ENCODE measurements around the gene PRR14L. TPM values are rescaled to one million over a fixed set of nuclear protein-coding genes. Genes with fewer than 3 reads are reported as not detected.

PRR14L gene
- total RNA-seq, 1 experiment from 2014 or later: 138 TPM

- H3K27ac ChIP-seq (ENCODE audit: insufficient read length, low read depth, low read length): no peak overlapping the region
Measured at GRCh38 chr22:31773416-31773815, 23.5 kb upstream of the PRR14L start.

More at GRCh38 chr22:31773416-31773815, 23.5 kb upstream of the PRR14L start:
- no peaks in the 10 kb centered on the region for H3K4me1 ChIP-seq (ENCODE audit: insufficient read depth, low read length)
- H2BK12ac ChIP-seq (ENCODE audit: insufficient read length, low read depth, low read length): no peak overlapping the region
- whole genome bisulfite sequencing (ENCODE audit: extremely low coverage, insufficient read length, low lambda C conversion rate): no CpG with 5 or more reads among the region's 5 CpGs
- H3K9me3 ChIP-seq (ENCODE audit: control insufficient read depth, low read depth, low read length): no peaks in the 10 kb centered on the region
- H3K79me2 ChIP-seq (ENCODE audit: insufficient read depth, low read length): no peaks in the 10 kb centered on the region
- TF ChIP-seq CTCF (conservative IDR thresholded peaks at IDR 0.05): no peak
- H4K8ac ChIP-seq (replicated peaks; ENCODE audit: insufficient read length, low read depth, low read length): no peak overlapping the region
- H4K20me1 ChIP-seq (ENCODE audit: control insufficient read depth, insufficient read depth, insufficient read length): no peaks in the 10 kb centered on the region
- H3K79me1 ChIP-seq (ENCODE audit: insufficient read depth, low read depth, low read length, poor library complexity, severe bottlenecking): no peaks in the 10 kb centered on the region
- no peak overlapping the region for H2AK5ac ChIP-seq (ENCODE audit: insufficient read length, low read length)
- H3K4me1 Mint-ChIP-seq: no peaks in the 10 kb centered on the region
- no peak overlapping the region for H3K14ac ChIP-seq (ENCODE audit: insufficient read depth, low read length)
- H2BK20ac ChIP-seq (ENCODE audit: low read depth, low read length, poor library complexity, severe bottlenecking): no peak overlapping the region
- H3K18ac ChIP-seq (ENCODE audit: insufficient read length, low read depth, low read length): no peak overlapping the region
- no peak overlapping the region for H3K23ac ChIP-seq (ENCODE audit: insufficient read length, low read depth, low read length)
- no peak overlapping the region for H3K4ac ChIP-seq (ENCODE audit: low read depth, low read length)
- H3T11ph ChIP-seq (ENCODE audit: low read length): no peak overlapping the region
- no peaks in the 10 kb centered on the region for H3K9me3 Mint-ChIP-seq
- H4K5ac ChIP-seq (ENCODE audit: insufficient read length, low read depth, low read length): no peak overlapping the region
- no peak for DNase-seq
- no peaks in the 10 kb centered on the region for H3K23me2 ChIP-seq (ENCODE audit: insufficient read length, low read depth, low read length, poor library complexity, severe bottlenecking)
- H2BK15ac ChIP-seq (ENCODE audit: low read depth, low read length): no peak overlapping the region
- peaks cover 7 to 54% (median 26%) of the 10 kb centered on the region in 3 experiments; a peak in 6 of 7 replicates for H3K36me3 Mint-ChIP-seq (ENCODE audit: insufficient read depth in 1 of 3, low read depth in 3 of 3)
- H2AFZ ChIP-seq (ENCODE audit: low read length): no peak overlapping the region
- H3K4me3 Mint-ChIP-seq: no peak overlapping the region
- H3K27me3 ChIP-seq (ENCODE audit: insufficient read depth, low read length): no peaks in the 10 kb centered on the region
- no peak overlapping the region; a peak in 1 of 7 replicates for H3K27ac Mint-ChIP-seq
- no peak overlapping the region for H3K56ac ChIP-seq (ENCODE audit: insufficient read length, low read depth, low read length)
- H3K27me3 Mint-ChIP-seq (ENCODE audit: low read depth): no peaks in the 10 kb centered on the region
- no peak overlapping the region for H2BK5ac ChIP-seq (ENCODE audit: insufficient read length, low read length)
- H4K91ac ChIP-seq (ENCODE audit: insufficient read length, low read depth, low read length): no peak overlapping the region
- H2BK120ac ChIP-seq (ENCODE audit: low read depth, low read length, poor library complexity, severe bottlenecking): no peak overlapping the region
- H3K4me2 ChIP-seq (ENCODE audit: insufficient read depth, insufficient read length, low read length): no peak overlapping the region
- no peak overlapping the region for H3K9ac ChIP-seq (ENCODE audit: extremely low read depth, insufficient read length, low read length)
